DMS79 treated with DMSO at 0.1 percent for 48 hours (cell line): Measurements from ENCODE around the gene CHD9.
"Not testable (repeated sequence)": the region's sequence is repeated elsewhere in the genome, so short reads cannot be mapped to it uniquely, and the experiment has no call there.

Experiments used
- DNase-seq: peaks from one replicate; lab custom pipeline; 2025; lab: John Stamatoyannopoulos, UW

Gene CHD9

DNA sequence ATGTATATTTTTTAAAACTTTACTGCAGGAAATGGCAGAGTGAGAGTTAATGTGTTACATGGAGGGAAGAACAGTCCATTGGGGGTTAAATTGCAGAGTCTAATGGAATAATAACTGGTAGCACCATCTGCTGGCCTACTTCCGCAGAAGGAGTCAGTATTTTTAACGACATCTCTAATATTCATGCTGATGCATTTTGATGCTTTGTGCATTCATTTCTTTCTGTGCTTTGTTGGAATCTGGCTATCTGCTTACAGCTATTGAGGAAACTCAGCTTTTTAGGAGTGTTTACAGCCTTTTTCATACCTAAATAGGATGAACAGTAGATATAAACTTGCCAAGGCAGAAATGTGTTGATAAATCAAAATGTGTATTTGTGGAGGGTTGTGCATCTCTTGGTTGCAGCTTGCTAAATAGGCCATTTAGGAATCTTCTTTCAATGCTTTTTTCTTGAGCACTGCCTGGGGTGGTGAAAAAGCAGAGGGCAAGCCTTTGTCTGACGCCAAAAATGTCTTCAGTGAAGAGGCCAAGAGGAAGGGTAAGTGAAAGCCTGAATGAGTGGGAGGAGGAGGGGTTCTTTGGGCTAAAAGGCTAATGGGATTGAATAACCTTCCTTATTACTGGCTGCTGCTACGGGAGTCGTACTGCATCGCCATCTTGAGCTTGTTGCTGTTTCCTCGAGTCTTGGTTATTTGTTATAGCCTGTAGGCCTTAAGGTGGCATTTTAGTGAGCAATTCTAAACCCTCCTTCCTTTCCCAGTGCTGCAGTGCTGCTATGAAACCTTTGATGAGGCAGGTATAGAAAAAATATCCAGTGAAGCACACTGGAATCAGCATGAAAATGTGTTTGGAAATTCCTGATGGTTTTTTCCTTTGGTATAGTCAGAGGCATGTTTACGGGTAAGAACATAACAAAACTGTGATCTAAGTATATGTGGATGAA, 153.3 kb downstream of the CHD9 start:
- DNase-seq: peak; percentile 87

DNA sequence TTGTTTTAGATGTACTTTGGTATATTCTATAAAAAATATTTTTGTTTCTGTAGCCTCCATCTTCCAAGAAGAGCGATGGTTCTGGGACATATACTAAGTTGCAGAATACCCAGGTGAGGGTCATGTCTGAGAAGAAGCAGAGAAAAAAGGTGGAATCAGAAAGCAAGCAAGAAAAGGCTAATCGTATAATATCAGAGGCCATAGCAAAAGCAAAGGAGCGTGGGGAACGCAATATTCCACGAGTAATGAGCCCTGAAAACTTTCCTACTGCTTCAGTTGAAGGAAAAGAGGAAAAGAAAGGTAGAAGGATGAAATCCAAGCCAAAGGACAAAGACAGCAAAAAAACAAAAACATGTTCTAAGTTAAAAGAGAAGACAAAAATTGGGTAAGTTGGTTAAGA, 154.6 kb downstream of the CHD9 start:
- DNase-seq: peak; percentile 24

DNA sequence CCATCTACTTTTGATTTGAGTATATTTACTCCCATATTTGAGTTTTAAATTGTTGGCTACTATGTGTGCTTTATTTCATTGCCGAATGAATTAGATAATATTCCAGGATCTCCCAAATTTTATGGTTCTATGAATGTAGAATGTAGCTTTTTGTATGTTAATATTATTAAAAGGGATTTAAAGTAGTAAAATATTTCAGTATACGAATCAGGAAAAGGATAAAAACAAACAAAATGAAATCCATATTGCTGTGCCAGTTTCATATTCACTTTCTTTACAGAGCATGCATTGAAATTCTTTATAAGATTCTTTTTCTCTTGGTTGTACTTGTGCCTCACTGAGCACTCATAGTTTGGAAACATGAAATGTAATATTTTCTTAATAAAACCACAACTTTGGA, 155.1 kb downstream of the CHD9 start:
- DNase-seq: no peak

DNA sequence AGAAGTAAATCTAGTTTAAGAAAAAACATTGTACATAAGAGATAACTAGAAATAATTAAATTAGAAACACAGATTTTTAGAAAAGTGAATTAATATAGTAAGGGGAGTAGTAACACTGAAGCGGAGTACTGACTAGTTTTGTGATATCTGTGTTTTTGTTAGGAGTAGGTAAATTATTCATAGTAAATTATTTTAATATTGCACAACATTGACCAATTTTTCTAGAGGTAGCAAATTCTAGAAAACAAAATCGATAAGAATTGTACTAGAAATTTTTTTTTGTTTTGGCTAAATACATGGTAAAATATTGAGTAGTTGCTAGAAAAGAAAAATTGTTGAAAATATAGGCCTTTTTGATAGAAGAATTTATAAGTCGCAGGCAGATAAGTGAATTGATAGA, 156.5 kb downstream of the CHD9 start:
- no peak for DNase-seq

DNA sequence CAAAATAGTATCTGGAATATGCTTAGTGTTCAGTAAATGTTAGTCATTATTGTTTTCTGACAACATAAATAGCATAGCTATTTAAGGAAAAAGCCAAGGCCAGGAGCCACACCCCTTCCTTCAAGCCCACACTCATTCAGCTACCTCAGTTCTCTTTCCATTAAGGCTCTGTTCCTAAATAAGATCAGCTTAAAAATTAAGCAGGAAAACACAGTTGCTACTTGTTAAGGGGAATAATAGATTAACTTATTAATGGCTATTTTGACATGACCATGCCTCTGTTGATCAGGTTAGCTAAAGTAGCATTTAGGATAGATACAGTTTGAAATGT, 158.1 kb downstream of the CHD9 start:
- DNase-seq: no peak

DNA sequence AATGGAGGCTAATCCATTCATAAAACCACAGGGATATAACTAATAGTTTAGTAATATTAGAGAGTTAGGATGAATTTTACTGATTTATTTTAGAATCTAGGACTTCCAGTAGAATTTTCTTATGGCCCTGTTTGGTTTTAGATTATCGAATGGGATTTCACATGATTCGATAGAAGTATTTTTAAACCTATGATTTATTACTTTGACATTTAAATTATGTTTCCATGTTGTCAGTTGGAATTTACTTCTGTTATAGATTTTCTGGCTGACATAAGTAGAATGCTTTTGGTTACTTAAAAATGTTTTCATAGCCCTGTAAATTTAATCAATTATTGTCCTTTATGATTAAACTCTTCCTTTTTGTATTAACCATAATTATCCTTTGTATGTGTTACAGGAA, 158.8 kb downstream of the CHD9 start:
- no peak for DNase-seq

DNA sequence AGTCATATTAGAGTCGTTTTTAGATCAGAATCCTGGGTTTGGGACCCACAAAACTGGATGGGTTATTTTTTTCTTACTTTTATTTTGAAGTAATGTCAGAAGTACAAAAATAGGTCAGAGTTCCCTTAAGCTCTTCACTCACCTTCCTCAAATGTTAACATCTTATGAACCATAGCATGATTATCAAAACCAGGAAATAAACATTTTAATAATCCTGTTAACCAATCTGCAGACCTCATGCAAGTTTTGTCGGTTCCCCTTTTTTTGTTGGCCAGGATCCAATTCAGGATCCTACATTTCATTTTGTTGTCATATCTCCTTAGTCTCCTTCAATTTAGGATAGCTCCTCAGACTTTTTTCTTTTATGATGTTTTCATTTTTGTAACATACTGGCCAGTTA, 162.0 kb downstream of the CHD9 start:
- no peak for DNase-seq

DNA sequence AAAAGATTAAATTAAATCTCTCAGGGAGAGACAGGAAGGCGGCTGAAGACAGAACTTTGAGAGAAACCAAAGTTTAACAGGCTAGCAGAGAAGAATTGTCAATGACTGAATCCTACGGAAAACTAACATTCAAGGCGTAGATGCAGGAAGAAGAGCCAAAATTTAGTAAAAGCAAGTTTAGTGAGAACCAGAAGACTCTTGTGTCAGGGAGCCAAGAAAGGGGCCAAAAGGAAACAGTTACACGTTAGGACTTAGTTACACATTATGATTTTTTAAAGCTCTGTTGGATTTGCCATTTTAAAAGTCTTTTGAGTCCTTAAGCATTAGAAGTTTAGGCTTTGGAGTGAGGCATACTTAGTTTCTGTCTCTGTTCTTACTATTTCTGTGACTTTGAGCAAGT, 164.6 kb downstream of the CHD9 start:
- DNase-seq: no peak

DNA sequence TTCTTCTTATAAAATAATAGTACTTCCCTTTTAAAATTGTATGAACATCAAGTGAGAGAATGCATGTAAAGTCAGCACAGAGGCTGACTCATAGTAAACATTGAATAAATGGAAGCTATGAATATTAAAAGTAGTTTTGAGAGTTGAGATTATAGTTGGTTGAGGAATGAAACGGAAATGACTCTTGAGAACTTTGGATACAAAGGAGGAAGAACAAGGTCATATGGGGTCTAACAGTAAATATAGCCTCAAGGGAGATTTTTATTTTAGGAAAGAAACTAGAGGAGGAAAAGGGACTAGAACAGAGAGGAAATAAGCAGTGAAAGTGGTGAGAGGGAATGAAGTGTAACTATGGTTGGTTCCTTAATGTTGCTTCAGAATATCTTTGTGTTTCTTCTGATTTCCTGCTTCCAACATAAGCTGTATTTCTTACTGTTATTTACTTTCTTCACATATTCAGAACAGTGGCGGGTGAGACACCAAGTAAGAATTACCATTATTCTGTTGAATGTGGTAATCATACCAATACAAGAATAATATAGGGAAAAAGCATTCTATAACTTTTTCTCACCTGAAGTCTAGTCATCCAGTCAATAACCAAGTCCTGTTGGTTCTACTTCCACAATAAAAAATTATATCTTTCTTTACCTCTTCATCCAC, 165.1 kb downstream of the CHD9 start:
- no peak for DNase-seq

DNA sequence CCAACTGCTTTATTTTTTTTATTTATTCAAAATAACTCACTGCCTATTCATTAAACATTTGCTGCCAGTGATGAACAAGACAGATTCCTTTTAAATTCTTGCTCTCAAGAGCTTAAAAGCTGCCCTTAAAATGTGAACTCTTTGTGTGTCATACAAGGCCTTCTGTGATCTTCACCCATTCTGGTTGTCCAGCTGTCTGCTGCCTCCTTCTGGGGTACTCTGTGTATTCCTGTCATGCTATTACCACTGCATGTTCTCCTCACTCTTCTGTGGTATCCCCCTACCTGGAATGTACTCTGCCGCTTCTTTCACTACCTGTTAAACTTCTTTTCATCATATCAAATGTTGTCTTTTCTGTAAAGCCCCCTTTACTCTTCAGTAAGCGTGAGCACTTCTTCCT, 165.8 kb downstream of the CHD9 start:
- DNase-seq: no peak

DNA sequence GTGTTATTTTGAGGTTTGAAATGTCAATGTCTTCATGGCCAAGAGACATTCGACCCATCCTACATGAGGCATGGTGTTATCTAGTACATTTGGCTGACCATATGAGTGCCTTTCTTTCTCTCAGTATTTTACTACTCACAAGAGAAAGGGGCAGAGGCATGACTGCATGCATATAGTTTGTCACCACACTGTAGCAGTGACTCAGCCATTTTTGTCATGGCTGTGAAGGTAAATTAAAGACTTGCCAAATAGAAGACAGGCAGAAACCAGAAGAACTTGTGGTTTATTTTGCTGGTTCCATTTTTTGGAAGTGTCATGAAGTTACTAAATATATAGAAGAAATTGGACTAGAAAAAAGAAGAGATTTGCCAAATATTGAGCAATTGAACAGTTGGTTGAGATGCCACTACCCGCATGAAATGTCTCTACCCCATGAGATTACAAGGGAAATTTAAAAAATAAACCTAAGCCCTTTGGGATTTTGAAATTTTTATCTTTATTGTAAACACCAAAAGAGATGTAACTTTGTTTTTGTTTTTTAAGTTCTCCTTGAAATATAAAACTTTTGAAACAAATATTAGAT, 170.3 kb downstream of the CHD9 start:
- DNase-seq: no peak

DNA sequence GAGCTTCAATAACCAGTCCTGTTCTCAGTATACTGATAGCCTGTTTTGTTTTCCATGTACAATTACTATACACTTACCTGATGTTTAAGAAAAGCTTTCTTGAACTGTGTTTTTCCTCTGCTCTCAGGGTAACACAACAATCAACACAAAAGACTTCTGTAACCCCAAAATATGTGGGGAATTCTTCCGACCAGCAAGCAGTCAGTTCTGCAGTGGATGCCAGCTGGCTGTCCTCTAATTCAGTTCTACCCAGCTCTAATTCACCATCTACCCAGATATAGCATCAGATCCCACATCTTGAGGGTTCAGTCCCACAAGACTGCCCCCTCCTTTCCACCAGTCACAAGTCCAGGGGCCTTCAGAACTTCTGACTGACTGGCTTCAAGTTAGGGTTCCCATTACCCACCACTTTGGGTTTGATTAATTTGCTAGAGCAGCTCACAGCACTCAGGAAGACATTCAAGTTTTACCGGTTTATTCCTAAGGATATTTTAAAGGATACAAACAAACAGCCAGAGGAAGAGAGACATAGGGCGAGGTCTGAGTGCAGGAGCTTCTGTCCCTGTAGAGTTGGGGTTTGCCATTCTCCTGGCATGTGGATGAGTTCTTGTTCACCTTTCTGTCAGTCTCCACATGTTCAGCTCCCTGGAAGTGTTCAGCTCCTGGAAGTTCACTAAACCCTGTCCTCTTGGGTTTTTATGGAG, 178.2 kb downstream of the CHD9 start:
- no peak for DNase-seq

DNA sequence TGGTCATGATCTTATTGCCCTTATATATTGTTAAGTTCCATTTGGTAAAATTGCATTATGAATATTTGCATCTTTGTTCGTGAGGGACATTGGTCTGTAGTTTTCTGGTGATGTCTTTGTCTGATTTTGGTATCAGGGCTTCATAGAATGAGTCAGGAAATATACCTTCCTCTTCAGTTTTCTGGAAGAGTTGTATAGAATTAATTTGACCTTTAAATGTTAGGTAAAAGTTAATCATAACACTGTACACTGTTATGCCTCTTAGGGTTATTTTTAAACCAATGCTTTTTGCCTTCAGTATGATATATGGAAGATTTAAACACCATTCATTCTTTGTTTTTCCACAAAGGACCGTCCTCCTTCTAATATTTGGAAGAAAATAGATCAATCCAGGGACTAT, 180.0 kb downstream of the CHD9 start:
- no peak for DNase-seq

DNA sequence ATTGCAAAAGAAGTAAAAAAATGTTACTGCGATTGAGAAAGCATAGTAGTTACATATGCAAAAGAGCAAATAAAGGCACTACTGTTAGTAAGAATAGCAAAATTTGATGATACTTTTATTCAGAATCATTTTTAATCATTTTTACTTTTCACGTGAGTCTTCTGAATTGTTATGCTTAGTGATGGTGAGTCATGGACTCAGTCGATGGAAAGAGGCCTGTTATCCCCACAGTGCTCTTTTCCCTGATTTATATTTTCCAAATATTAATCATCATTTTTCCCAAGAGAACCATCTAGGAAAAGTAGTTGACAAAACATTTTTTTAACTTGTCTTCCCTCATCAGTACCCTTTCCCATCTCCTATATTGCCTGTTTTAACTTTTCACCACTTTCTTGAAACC, 181.1 kb downstream of the CHD9 start:
- DNase-seq: no peak

DNA sequence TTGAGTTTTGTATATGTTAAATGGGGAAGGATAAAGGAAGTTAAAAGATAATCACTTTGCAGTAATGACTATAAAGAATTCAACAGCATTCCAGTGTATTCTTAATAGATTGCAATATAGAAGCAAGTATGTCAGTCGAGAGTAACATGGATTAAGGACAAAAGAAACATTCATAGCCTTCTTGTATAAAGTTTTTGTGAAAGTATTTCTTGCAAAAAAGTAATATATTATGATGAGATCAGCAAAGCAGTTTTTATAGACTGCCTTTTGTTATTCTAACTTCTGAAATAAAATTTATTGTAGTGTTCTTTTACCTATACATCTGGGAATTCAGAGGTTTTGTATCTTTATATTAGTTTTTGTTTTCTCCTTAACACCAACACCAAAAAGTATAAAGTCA, 194.5 kb downstream of the CHD9 start:
- no peak for DNase-seq

DNA sequence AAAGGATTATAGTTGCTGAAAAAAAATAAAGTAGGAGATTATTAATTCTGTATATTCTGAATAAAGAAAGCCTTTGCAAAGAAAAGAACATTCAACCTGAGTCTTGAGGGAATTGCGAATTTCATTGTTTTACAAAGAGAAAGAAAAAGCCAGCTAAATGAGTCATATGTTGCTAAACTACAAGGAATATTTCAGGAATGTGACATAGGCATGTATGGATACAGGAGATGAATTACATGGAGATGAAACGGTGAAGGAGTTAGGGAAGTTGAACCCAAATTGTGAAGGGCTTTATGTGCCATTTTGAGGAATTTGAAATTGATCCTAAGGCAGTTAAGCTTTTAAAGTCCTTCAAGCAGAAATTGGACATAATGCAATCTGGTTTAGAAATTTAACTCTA, 202.2 kb downstream of the CHD9 start:
- no peak for DNase-seq

DNA sequence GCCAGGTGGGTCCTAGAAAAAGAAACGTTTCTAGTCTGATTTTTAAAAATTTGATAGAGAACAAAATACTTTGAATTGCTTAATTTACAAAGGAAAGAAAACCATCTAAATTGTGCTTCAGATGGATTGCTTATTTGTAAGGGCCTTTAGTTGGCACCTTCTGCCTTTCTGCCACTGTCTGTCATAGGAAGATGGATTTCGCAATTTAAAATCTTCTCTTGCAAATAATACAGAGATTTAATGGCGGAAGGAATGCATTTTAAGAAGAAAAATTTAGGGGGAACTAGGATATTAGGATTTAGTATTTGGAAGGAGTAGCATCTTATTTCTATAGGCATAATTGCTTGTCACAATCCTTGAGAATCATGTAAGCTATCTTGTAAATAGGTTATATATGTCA, 204.0 kb downstream of the CHD9 start:
- DNase-seq: no peak

DNA sequence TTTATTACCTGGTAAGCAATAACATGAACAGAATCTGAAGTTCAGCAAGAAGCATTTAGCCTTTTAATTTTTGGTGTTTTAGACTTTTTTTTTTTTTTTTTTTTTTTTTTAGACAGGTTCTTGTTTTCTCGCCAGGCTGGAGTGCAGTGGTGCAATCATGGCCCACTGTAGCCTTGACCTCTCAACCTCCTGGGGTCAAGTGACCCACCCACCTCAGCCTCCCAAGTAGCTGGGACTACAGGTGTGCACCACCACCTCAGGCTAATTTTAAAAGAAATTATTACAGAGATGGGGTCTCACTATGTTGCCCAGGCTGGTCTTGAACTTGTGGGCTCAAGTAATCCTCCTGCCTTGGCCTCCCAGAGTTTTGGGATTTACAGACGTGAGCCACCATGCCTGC, 206.5 kb downstream of the CHD9 start:
- DNase-seq: no peak

DNA sequence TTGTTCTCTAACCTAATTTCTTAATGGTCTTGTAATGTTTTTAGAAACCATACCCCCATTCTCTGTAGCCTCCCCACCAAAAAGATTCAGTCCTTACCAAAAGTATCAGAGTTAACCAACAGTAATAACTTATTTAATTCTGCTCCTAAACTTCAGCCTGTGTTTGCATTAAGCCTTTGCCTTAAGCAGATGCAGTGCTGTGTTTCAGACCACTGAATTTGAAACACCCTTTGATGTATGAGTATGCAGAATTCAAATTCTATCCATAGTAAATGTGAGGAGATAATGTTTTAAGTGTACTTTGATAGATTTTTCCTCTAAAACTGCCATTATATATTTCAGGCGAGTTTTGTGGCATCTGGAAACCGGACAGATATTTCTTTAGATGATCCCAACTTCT, 207.9 kb downstream of the CHD9 start:
- no peak for DNase-seq

DNA sequence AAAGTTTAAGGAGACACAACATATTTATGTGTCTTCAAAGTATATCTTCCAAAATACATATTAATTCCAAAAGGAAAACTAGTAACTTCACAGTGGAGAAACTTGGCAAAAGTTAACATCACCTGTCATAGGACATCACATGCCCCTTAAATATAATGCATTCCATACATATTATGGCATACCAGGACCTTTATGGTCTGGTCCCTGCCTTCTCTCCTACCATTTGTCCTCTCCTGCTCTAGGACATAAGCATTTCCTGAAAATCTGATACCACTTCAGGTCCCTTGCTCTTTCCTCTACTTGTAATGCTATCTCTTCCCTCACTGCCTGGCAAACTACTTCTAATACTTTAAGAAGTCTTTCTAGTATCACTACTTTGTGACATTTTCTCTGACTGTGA, 211.4 kb downstream of the CHD9 start:
- DNase-seq: no peak

DNA sequence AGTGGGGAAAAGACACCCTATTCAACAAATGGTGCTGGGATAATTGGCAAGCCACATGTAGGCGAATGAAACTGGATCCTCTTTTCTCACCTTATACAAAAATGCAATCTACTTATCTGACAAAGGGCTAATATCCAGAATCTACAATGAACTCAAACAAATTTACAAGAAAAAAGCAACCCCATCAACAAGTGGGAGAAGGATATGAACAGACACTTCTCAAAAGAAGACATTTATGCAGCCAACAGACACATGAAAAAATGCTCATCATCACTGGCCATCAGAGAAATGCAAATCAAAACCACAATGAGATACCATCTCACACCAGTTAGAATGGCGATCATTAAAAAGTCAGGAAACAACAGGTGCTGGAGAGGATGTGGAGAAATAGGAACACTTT, 223.7 kb downstream of the CHD9 start:
- DNase-seq: not testable (repeated sequence)

DNA sequence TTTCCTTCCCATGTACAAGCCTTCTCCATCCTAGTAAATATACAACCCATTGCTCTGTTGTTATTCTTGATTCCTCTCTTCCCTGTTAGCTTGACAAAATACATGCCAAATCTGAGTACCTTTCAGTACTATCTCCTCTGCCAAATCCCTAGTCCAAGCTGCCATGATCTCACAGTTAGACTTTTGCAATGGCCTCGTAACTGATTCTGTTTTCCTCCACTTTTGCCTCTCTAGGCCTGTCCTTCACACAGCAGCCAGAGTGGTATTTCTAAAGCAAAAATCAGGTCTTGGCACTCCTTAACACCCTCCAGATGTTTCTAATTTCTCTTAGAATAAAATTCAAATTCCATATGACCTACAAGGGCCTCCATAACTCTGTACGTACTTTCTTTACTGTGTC, 226.5 kb downstream of the CHD9 start:
- DNase-seq: no peak

DNA sequence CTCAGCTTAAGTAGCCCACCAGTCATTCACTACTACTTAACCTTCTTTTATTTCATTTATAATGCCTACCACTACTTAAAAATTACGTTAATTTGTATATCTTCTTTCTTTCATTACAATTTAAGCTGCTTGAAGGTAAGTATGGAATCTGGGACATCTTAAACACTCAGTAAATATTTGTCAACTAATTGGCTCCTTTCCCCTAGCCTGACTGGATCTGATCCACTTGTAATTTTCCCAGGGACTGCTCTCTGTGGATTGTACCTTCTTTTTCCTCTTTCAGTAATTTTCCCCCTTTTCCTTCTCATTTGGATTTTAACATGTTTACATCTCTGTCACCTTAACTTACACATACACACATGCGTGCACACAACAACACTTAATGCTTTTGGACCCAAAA, 227.1 kb downstream of the CHD9 start:
- no peak for DNase-seq
